ENCODE data around the gene PCDH12.
A peak's percentile ranks its signal among the peaks of the same experiment; 100 is the strongest.
"Not testable (repeated sequence)": the region's sequence is repeated elsewhere in the genome, so short reads cannot be mapped to it uniquely, and the experiment has no call there.

The PCDH12 gene

GRCh38 chr5:141941307-141941706 lies 16.7 kb downstream of the PCDH12 start:
- no peak for DNase-seq (ENCODE audit: low read depth in 3 of 3, low spot score in 1 of 3)

- no peak for DNase-seq (ENCODE audit: low read depth in 3 of 3, low spot score in 1 of 3)
Observed at GRCh38 chr5:141940695-141941271, 17.2 kb downstream of the PCDH12 start.

GRCh38 chr5:141935538-141935937 lies 22.5 kb downstream of the PCDH12 start:
- no peak for DNase-seq (ENCODE audit: low read depth in 3 of 3, low spot score in 1 of 3)

GRCh38 chr5:141934099-141934844 lies 23.7 kb downstream of the PCDH12 start:
- DNase-seq (ENCODE audit: low read depth in 3 of 3, low spot score in 1 of 3) = no peak

GRCh38 chr5:141933151-141933550 lies 24.9 kb downstream of the PCDH12 start:
- DNase-seq (ENCODE audit: low read depth in 3 of 3, low spot score in 1 of 3) = no peak

- no peak for DNase-seq (ENCODE audit: low read depth in 3 of 3, low spot score in 1 of 3)
Observed at GRCh38 chr5:141931694-141932093, 26.3 kb downstream of the PCDH12 start.

- DNase-seq (ENCODE audit: low read depth in 3 of 3, low spot score in 1 of 3) = no peak
Observed at GRCh38 chr5:141929398-141930058, 28.5 kb downstream of the PCDH12 start.

- no peak for DNase-seq (ENCODE audit: low read depth in 3 of 3, low spot score in 1 of 3)
Observed at GRCh38 chr5:141928051-141928450, 30.0 kb downstream of the PCDH12 start.

- no peak for DNase-seq (ENCODE audit: low read depth in 3 of 3, low spot score in 1 of 3)
Observed at GRCh38 chr5:141926434-141926833, 31.6 kb downstream of the PCDH12 start.

- DNase-seq (ENCODE audit: low read depth in 3 of 3, low spot score in 1 of 3) = peak; percentile 68 to 93 (median 71)
Observed at GRCh38 chr5:141923448-141924313, 34.3 kb downstream of the PCDH12 start, which contains the start of gene DELE1. Gene DELE1 (plus strand): TSS chr5:141923871. CDS start chr5:141923942, 71 bp downstream.

- not testable (repeated sequence) for DNase-seq (ENCODE audit: low read depth in 3 of 3, low spot score in 1 of 3)
Observed at GRCh38 chr5:141922827-141923447, 35.1 kb downstream of the PCDH12 start.

GRCh38 chr5:141920771-141921170 lies 37.2 kb downstream of the PCDH12 start:
- no peak for DNase-seq (ENCODE audit: low read depth in 3 of 3, low spot score in 1 of 3)

GRCh38 chr5:141919218-141920119 lies 38.5 kb downstream of the PCDH12 start:
- no peak for DNase-seq (ENCODE audit: low read depth in 3 of 3, low spot score in 1 of 3)

GRCh38 chr5:141917760-141918159 lies 40.2 kb downstream of the PCDH12 start:
- no peak for DNase-seq (ENCODE audit: low read depth in 3 of 3, low spot score in 1 of 3)

GRCh38 chr5:141916522-141916921 lies 41.5 kb downstream of the PCDH12 start:
- DNase-seq (ENCODE audit: low read depth in 3 of 3, low spot score in 1 of 3) = no peak

GRCh38 chr5:141915881-141916336 lies 42.1 kb downstream of the PCDH12 start:
- no peak for DNase-seq (ENCODE audit: low read depth in 3 of 3, low spot score in 1 of 3)

- no peak for DNase-seq (ENCODE audit: low read depth in 3 of 3, low spot score in 1 of 3)
Observed at GRCh38 chr5:141914797-141915196, 43.2 kb downstream of the PCDH12 start.

- no peak for DNase-seq (ENCODE audit: low read depth in 3 of 3, low spot score in 1 of 3)
Observed at GRCh38 chr5:141914199-141914743, 43.7 kb downstream of the PCDH12 start.

- DNase-seq (ENCODE audit: low read depth in 3 of 3, low spot score in 1 of 3) = no peak
Observed at GRCh38 chr5:141913560-141914198, 44.3 kb downstream of the PCDH12 start.

All from stimulated activated CD4-positive, alpha-beta T cell treated with anti-CD3 and anti-CD28 coated beads, TNF-alpha, amount 100 ng/mL, for 1 hour (primary cell).